Upper lobe of left lung (tissue), 4 donors: ENCODE measurements around the gene GRAMD4.
"Not testable (repeated sequence)": the region's sequence is repeated elsewhere in the genome, so short reads cannot be mapped to it uniquely, and the experiment has no call there.

ENCODE experiments used
- CTCF ChIP-seq, 6 experiments: fragments of 450-650 bp in 4 of 6; fragments of 200-600 bp in 2 of 6; sonication (generic) in 2 of 6; IDR thresholded peaks; one replicate each; pipeline ENCODE4 v1.5.1; 2016 to 2019; ENCODE audit warnings: antibody characterized with exemption in 6 of 6
- POLR2A ChIP-seq, 4 donors: fragments of 450-650 bp; IDR thresholded peaks; one replicate each; pipeline ENCODE4 v1.5.1; 2016 to 2017; ENCODE audit warnings: antibody characterized with exemption in 4 of 4, mild to moderate bottlenecking in 2 of 4

- not testable (repeated sequence) for TF ChIP-seq POLR2A, CTCF (IDR thresholded peaks at IDR 0.05)
These were observed 14.9 kb downstream of the GRAMD4 start for GRCh38 chr22:46634973-46635685.
